Measurements from ENCODE around the gene APP. TPM values are rescaled to one million over a fixed set of nuclear protein-coding genes. Genes with fewer than 3 reads are reported as not detected.

The APP gene
- total and polyA plus RNA-seq, 2 of the 13 experiments (the other 11 are each of a cell fraction or from before 2014, with no cell fraction given) = 70.6 to 262 TPM

GRCh38 chr21:25970254-25970930, 200.2 kb downstream of the APP start:
- Histone ChIP-seq H4K20me1 (ENCODE audit: insufficient read depth, low read length) (no peaks in the 10 kb centered on the region), H3K27me3 (ENCODE audit: control insufficient read depth in 1 of 2, insufficient read depth in 2 of 2, low read length in 2 of 2) (no peaks in the 10 kb centered on the region), H3K36me3 (replicated peaks in 1 of 2; ENCODE audit: control insufficient read depth in 1 of 2, insufficient read depth in 2 of 2, low read length in 2 of 2) (peaks cover 8 to 9% of the 10 kb centered on the region in 2 experiments; a peak in 4 of 5 replicates), H3K9me3 (ENCODE audit: low read length) (no peaks in the 10 kb centered on the region), H3K27ac (ENCODE audit: extremely low read length, insufficient read depth, low read length) (no peak overlapping the region), H3K9ac (ENCODE audit: insufficient read depth, low read depth, low read length) (no peak overlapping the region), H3K79me2 (ENCODE audit: insufficient read depth, low read length) (no peaks in the 10 kb centered on the region), H2AFZ (ENCODE audit: low read length) (no peak overlapping the region), H3K4me2 (ENCODE audit: low read depth, low read length) (no peak overlapping the region), H3K4me3 (replicated peaks in 1 of 3; ENCODE audit: insufficient read depth in 1 of 3, low read depth in 2 of 3, low read length in 3 of 3) (no peak overlapping the region), H3K4me1 (ENCODE audit: insufficient read depth, low read length) (no peaks in the 10 kb centered on the region)
- BruUV-seq (replicated peaks) = no TSS peak
- WGBS (ENCODE audit: low lambda C conversion rate) = 54% methylated on average over 15 of the region's 15 CpGs
- DNase-seq (ENCODE audit: low spot score) (no peak), FAIRE-seq (no peak), ATAC-seq (no peak)
- intact Hi-C loops (cut with micrococcal nuclease; ENCODE audit: unreplicated experiment) = no loop called here
- ChIA-PET POLR2A (no interaction called here), CTCF (ENCODE audit: low intra/inter-chr PET ratio, low total read pairs) (no interaction called here)
- no peak for TF ChIP-seq ATF4 (CRISPR knock-in tag; IDR thresholded peaks at IDR 0.05)
- no peak for TF ChIP-seq MYPOP (CRISPR knock-in tag; IDR thresholded peaks at IDR 0.05)
- no peak for TF ChIP-seq ZFY (CRISPR knock-in tag; IDR thresholded peaks at IDR 0.05)
- in situ Hi-C loops (cut with HindIII; ENCODE audit: extremely low pct_ligation_motif_present, low pct_unique_long_range_greater_than_20kb) = no loop called here

- H3K79me2 ChIP-seq (ENCODE audit: insufficient read depth, low read length) = no peaks in the 10 kb centered on the region
- H2AFZ ChIP-seq (ENCODE audit: low read length) = no peak overlapping the region
- intact Hi-C loops (cut with micrococcal nuclease; ENCODE audit: unreplicated experiment) = no loop called here
- no peaks in the 10 kb centered on the region for H4K20me1 ChIP-seq (ENCODE audit: insufficient read depth, low read length)
- H3K27ac ChIP-seq (ENCODE audit: extremely low read length, insufficient read depth, low read length) = no peak overlapping the region
- no peaks in the 10 kb centered on the region for H3K4me1 ChIP-seq (ENCODE audit: insufficient read depth, low read length)
- WGBS (ENCODE audit: low lambda C conversion rate) = 96% methylated on average over 4 of the region's 4 CpGs
- BruUV-seq (replicated peaks) = no TSS peak
- DNase-seq (ENCODE audit: low spot score) (no peak), FAIRE-seq (no peak), ATAC-seq (no peak)
- peaks cover 0 to 2% of the 10 kb centered on the region in 2 experiments; a peak in 2 of 5 replicates for H3K36me3 ChIP-seq (replicated peaks in 1 of 2; ENCODE audit: control insufficient read depth in 1 of 2, insufficient read depth in 2 of 2, low read length in 2 of 2)
- no peak overlapping the region for H3K4me2 ChIP-seq (ENCODE audit: low read depth, low read length)
- no peak overlapping the region for H3K9ac ChIP-seq (ENCODE audit: insufficient read depth, low read depth, low read length)
- no peaks in the 10 kb centered on the region; a peak in 1 of 5 replicates for H3K27me3 ChIP-seq (ENCODE audit: control insufficient read depth in 1 of 2, insufficient read depth in 2 of 2, low read length in 2 of 2)
- in situ Hi-C loops (cut with HindIII; ENCODE audit: extremely low pct_ligation_motif_present, low pct_unique_long_range_greater_than_20kb) = no loop called here
- H3K9me3 ChIP-seq (ENCODE audit: low read length) = no peaks in the 10 kb centered on the region
- POLR2A ChIA-PET = no interaction called here
- TF ChIP-seq ZNF577 (CRISPR knock-in tag; IDR thresholded peaks at IDR 0.05; ENCODE audit: borderline replicate concordance, low read depth) (no peak), ZNF251 (CRISPR knock-in tag; IDR thresholded peaks at IDR 0.05) (no peak), ZNF317 (CRISPR knock-in tag; IDR thresholded peaks at IDR 0.05) (no peak), MED13 (CRISPR knock-in tag; IDR thresholded peaks at IDR 0.05) (no peak), BCLAF1 (IDR thresholded peaks at IDR 0.05) (no peak), MYPOP (CRISPR knock-in tag; IDR thresholded peaks at IDR 0.05) (no peak)
- CTCF ChIA-PET (ENCODE audit: low intra/inter-chr PET ratio, low total read pairs) = no interaction called here
- H3K4me3 ChIP-seq (replicated peaks in 1 of 3; ENCODE audit: insufficient read depth in 1 of 3, low read depth in 2 of 3, low read length in 3 of 3) = no peak overlapping the region
Observed at GRCh38 chr21:25967901-25968438, 202.6 kb downstream of the APP start.

All from HepG2 (cell line).